Measurements from ENCODE around the gene GAK.

- TF ChIP-seq CTCF (IDR thresholded peaks at IDR 0.05) (no peak), POLR2AphosphoS5 (IDR thresholded peaks at IDR 0.05) (no peak)
These were observed 21.6 kb downstream of the GAK start for GRCh38 chr4:910366-911091.

Measured in gastroesophageal sphincter (tissue), 3 donors.